ENCODE data around the gene KCNB1.

The KCNB1 gene

GRCh38 chr20:49405696-49406095, 76.8 kb downstream of the KCNB1 start:
- DNase-seq, result no peak

GRCh38 chr20:49405062-49405683, 77.3 kb downstream of the KCNB1 start:
- no peak for DNase-seq

GRCh38 chr20:49404461-49404860, 78.0 kb downstream of the KCNB1 start:
- no peak for DNase-seq

GRCh38 chr20:49403911-49404310, 78.6 kb downstream of the KCNB1 start:
- no peak for DNase-seq

GRCh38 chr20:49403012-49403411, 79.5 kb downstream of the KCNB1 start:
- no peak for DNase-seq

- no peak for DNase-seq
Measured at GRCh38 chr20:49400904-49401303, 81.6 kb downstream of the KCNB1 start.

GRCh38 chr20:49400410-49400809, 82.1 kb downstream of the KCNB1 start:
- DNase-seq, result no peak

- no peak for DNase-seq
Measured at GRCh38 chr20:49399329-49399728, 83.1 kb downstream of the KCNB1 start.

DNA sequence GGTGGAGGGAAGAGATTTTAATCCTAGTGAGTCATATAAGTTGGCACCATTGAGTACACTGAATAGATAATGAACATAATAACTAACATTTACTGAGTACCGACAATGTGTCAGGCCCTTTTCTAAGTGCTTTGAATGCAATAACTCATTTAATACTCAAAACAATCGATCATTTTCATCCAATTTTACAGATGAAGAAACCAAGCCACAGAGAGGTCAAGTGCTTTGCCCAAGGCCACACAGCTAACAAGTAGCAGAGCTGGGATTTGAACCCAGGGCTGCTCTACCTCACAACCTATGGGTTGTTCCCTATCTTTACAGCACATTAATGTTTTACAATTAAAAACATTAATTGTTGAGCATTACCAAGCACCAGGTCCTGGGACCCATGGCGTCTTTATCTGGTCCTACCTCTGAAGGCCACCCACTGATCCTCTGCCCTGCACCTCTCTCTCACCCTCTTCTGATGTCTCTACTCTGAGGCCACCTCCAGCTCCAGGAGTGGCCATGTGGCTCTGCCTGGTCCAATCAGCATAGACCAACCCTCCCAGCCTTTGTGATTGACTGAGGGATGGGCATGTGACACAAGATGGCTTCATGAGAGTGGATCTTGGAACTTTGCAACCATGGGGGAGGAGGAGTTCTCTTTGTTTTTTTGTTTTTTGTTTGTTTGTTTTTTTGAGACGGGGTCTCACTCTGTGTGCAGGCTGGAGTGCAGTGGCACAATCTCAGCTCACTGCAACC, 83.9 kb downstream of the KCNB1 start:
- no peak for DNase-seq

DNA sequence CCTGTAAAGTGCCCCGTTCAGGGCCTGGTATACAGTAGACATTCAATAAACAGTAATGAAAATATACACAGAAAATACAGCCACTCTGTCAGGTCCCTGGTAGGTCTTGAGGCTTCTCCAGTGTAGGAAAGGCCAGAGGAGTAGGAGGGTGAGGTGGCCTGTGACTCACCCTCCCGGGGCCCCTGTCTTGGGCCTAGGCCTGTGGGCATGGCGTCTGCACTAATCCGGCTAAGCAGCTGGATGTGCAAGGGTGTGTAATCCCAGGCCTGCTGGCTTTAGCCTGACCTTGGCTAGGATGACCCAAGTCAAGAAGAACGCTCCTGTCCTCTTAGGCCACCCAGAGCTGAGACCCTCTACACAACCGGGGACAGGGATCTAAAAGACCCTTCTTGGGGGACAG, 84.9 kb downstream of the KCNB1 start:
- peak; percentile 33 for DNase-seq

DNA sequence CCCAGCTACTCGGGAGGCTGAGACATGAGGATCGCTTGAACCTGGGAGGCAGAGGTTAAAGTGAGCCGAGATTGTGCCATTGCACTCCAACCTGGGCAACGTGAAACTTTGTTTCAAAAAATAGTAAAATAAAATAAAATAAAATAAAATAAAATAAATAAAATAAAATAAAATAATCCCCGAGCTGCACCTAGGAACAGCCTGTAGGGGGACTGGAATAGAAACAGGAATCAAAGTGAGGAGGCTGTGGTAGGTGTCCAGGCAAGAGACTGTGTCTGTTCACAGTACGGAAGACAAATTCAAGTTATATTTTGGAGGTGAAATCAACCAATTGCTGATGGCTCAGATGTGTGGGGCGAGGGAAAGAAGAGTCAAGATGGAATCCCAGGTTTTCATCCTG, 86.2 kb downstream of the KCNB1 start:
- DNase-seq, result no peak

GRCh38 chr20:49395659-49396058, 86.8 kb downstream of the KCNB1 start:
- DNase-seq, result no peak

- DNase-seq, result no peak
Measured at GRCh38 chr20:49395183-49395582, 87.3 kb downstream of the KCNB1 start.

- no peak for DNase-seq
Measured at GRCh38 chr20:49394757-49395156, 87.7 kb downstream of the KCNB1 start.

GRCh38 chr20:49394264-49394663, 88.2 kb downstream of the KCNB1 start:
- DNase-seq, result no peak

GRCh38 chr20:49393803-49394202, 88.7 kb downstream of the KCNB1 start:
- no peak for DNase-seq

DNA sequence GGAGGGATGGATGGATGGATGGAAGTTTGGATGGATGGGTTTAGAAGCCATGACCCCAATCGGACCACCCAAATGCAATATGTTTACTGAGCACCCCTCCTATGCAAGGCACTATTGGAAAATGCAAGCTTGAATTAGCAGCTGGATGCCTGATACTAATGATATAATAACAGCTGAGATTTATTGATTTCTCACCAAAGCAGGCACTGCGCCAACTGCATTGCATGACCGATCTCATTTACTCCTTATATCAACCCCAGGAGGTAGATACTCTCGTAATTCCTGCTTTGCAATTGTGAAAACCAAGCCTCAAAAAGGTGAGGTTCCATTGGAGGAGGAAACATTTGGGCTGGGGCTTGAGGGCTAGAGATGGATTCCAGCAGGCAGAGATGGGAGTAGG, 89.7 kb downstream of the KCNB1 start:
- no peak for DNase-seq

DNA sequence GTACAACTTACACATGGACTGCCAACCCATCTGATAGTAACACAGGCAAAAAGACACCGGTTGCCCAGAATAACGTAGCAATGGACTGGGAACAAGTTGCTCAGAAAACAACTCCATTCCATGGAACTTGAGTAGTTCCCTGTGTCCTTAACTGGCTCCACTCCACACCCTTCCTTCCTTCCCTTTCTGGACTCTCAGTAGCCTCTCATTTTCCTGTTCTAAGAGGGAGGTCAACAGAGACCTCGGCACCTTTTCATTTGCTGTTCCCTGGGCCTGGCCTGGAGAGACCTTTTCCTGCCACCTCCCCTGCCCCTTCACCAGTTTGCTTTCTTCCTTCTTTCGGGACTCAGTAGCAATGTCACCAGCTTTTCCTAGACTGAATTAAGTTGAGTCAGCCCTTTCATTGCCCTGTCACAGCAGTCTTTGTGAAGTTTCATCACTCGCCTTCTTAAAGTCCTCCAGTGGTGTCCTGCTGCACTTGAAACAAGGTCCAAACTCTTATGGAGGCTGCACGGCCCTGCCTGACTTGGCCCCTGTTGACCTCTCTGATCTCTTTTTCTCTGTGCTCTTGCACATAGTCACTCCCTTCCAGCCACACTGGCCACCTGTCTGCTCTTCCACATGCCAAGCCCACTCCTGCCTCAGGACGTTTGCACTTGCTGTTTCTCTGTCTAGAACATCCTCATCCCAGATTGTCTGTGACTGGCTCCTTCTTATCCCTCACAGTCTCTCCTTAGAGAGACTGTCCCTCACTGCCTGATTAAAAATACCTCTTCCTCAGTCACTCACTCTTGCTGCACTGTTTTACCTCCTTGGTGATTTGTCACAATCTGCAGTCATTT, 90.8 kb downstream of the KCNB1 start:
- DNase-seq, result no peak

DNA sequence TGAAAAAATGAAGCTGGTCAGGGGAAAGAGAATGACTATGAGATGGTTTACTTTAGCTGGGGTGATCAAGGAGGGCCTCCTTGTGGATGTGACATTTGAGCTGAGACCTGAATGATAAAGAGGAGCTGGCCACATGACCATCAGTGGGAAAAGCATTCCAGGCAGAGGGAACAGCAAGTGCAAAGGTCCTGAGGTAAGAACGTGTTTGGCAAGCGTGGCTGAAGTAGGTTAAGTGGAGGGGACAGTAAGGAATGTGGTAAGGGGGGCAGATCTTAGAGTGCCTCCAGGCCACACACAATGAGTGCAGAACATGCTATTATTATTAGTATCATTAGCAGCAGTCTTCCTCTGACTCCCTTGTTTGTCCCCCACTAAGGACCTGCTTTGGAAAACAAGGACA, 92.6 kb downstream of the KCNB1 start:
- no peak for DNase-seq

DNA sequence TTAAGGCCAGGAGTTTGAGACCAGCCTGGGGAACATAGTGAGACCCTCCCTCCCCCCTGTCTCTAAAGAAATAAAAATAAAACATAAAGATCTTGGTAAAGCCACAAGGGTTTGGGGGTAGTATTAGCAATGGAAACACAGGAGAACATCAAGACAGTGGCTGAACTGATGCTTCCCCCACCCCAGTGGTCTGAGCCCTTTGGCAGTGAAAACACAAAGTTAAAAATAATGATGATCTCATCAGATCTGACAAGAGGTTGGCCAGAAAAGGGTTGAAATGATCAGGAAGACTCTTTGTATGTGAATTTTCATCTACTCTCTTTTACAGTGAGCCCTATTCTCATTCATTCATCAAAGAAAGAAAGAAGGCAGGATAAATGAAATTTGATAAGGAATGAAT, 93.7 kb downstream of the KCNB1 start:
- no peak for DNase-seq

DNA sequence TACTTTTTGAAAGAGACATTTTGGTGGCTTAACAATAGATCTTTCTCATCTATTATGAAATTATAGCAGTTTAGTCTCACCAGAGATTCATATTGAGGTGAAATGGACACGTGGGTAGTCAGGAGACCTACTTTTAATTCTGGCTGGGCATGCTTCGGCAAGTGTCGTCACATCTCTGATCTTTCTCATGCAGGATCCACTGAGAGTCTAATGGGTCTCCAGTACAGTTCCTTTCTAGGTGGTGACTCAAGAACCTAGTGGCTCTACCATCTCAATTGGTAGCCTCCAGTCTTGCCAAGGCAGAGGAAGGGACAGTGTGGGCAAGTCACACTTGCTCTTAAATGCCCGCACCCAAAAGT, 94.9 kb downstream of the KCNB1 start:
- no peak for DNase-seq

DNA sequence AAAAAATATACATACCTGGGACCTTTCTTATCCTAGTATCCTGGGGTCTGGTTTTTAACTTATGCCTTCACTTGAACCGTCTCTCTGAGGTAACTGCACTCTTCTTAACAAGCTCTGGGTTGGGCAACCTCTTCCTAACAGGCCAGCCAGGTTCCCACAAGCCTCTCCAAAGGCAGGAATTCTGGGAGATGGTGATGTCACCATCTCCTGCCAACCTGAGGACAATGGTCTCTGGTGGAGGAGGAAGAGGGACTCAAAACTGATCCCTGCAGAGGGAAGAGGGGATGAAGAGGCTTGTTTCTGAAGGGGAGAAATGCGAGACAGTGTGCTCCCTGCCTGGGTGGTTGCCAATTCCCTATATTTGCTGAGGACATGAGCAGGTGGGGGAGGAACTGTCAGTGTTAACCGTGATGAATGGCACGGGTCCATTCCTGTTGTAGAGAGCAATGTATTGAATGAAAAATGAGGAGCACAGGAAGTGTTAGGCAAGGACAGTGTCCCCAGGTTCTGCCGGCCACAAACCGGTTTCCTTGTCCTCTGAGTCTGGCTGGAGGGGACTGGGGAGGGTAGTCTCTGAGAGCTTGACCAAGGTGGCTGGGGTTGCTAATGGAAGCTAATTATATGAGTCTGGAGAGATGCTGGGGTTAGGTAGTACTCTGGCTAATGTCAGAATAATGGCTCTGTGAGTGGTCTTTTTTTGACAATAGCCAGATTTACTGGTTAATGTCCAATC, 95.5 kb downstream of the KCNB1 start:
- no peak for DNase-seq

- no peak for DNase-seq
Measured at GRCh38 chr20:49385465-49385864, 97.0 kb downstream of the KCNB1 start.

All from 8988T (cell line).